Measurements from ENCODE around the gene HERC4.

GRCh38 chr10:67878133-67878532 lies 196.9 kb downstream of the HERC4 start:
- TF ChIP-seq CTCF (conservative IDR thresholded peaks at IDR 0.05; ENCODE audit: low read length) (no peak), EZH2phosphoT487 (IDR thresholded peaks at IDR 0.05; ENCODE audit: borderline replicate concordance, low read depth, low read length) (no peak)
